Breast epithelium (tissue), 3 donors: ENCODE measurements around the gene PLA2G7.

ENCODE experiments used
- CTCF ChIP-seq, 3 donors: fragments of 450-650 bp; IDR thresholded peaks; one replicate each; pipeline ENCODE4 v1.5.1; 2016 to 2017; ENCODE audit warnings: antibody characterized with exemption in 3 of 3, mild to moderate bottlenecking in 3 of 3, moderate library complexity in 3 of 3
- POLR2A ChIP-seq: fragments of 450-650 bp; IDR thresholded peaks from one replicate; pipeline ENCODE4 v1.6.1; 2016; ENCODE audit warnings: antibody characterized with exemption, mild to moderate bottlenecking, moderate library complexity

GRCh38 chr6:46657642-46658041 lies 77.5 kb downstream of the PLA2G7 start:
- TF ChIP-seq CTCF (IDR thresholded peaks at IDR 0.05) (no peak), POLR2A (no peak)
